Stimulated activated naive B cell treated with anti-CD40 and anti-IgM and Interleukin-4, amounts not matched to agents 10 μg/mL and 1 μg/mL and 100 μg/mL, for 72 hours (primary cell): ENCODE data around the gene GRM7.

Experiments
- ATAC-seq, 2 donors: fragments of 150-1000 bp; cut with Tn5 transposase; replicated peaks; 2 replicates each; pipeline ENCODE4 v1.10.0; 2021; ENCODE audit warnings: moderate library complexity in 1 of 2
- DNase-seq: peaks from one replicate; pipeline ENCODE4 v3.0.0; 2021
- H3K27ac Mint-ChIP-seq: one replicate; pipeline ENCODE4 v1.8.0; 2022; ENCODE audit warnings: mild to moderate bottlenecking, mixed read lengths
- H3K27me3 Mint-ChIP-seq, 2 donors: one replicate each; pipeline ENCODE4 v1.8.0; 2022; ENCODE audit warnings: mixed read lengths in 2 of 2
- H3K36me3 Mint-ChIP-seq, 2 donors: one replicate each; pipeline ENCODE4 v1.8.0; 2022; ENCODE audit warnings: mixed read lengths in 2 of 2, mild to moderate bottlenecking in 1 of 2
- H3K4me1 Mint-ChIP-seq, 2 donors: one replicate each; pipeline ENCODE4 v1.8.0; 2022; ENCODE audit warnings: mixed read lengths in 2 of 2, mild to moderate bottlenecking in 1 of 2
- H3K4me3 Mint-ChIP-seq, 2 donors: one replicate each; pipeline ENCODE4 v1.8.0; 2022; ENCODE audit warnings: mild to moderate bottlenecking in 2 of 2, mixed read lengths in 2 of 2, moderate library complexity in 1 of 2
- H3K9me3 Mint-ChIP-seq, 2 donors: one replicate each; pipeline ENCODE4 v1.8.0; 2022; ENCODE audit warnings: mixed read lengths in 2 of 2, mild to moderate bottlenecking in 1 of 2

Gene GRM7

GRCh38 chr3:7015683-7016440 is 154.9 kb downstream of the GRM7 start:
- Mint-ChIP-seq H3K9me3 (peaks cover 4 to 7% of the 10 kb centered on the region in 2 donors), H3K27me3 (no peaks in the 10 kb centered on the region), H3K27ac (no peak overlapping the region), H3K4me1 (no peaks in the 10 kb centered on the region), H3K4me3 (no peak overlapping the region), H3K36me3 (no peaks in the 10 kb centered on the region)
- no peak for DNase-seq
- ATAC-seq: no peak

- Mint-ChIP-seq H3K36me3 (no peaks in the 10 kb centered on the region), H3K9me3 (peaks cover 3 to 5% of the 10 kb centered on the region in 2 donors), H3K4me1 (no peaks in the 10 kb centered on the region), H3K4me3 (no peak overlapping the region), H3K27me3 (no peaks in the 10 kb centered on the region), H3K27ac (no peak overlapping the region)
- no peak for DNase-seq
- ATAC-seq: no peak
Observed at GRCh38 chr3:7025581-7026300, 164.8 kb downstream of the GRM7 start.

GRCh38 chr3:7029562-7029961 is 168.6 kb downstream of the GRM7 start:
- no peak overlapping the region for H3K4me3 Mint-ChIP-seq
- H3K36me3 Mint-ChIP-seq: no peaks in the 10 kb centered on the region
- no peak for DNase-seq
- ATAC-seq: no peak
- H3K27ac Mint-ChIP-seq: no peak overlapping the region
- no peaks in the 10 kb centered on the region for H3K4me1 Mint-ChIP-seq
- H3K9me3 Mint-ChIP-seq: peaks cover 4 to 8% of the 10 kb centered on the region in 2 donors
- no peaks in the 10 kb centered on the region for H3K27me3 Mint-ChIP-seq

GRCh38 chr3:7038394-7038793 is 177.5 kb downstream of the GRM7 start:
- no peaks in the 10 kb centered on the region for H3K36me3 Mint-ChIP-seq
- peaks cover 5 to 9% of the 10 kb centered on the region in 2 donors for H3K9me3 Mint-ChIP-seq
- no peaks in the 10 kb centered on the region for H3K27me3 Mint-ChIP-seq
- no peak for ATAC-seq
- H3K4me3 Mint-ChIP-seq: no peak overlapping the region
- no peaks in the 10 kb centered on the region for H3K4me1 Mint-ChIP-seq
- no peak for DNase-seq
- no peak overlapping the region for H3K27ac Mint-ChIP-seq

- no peak overlapping the region for H3K27ac Mint-ChIP-seq
Observed at GRCh38 chr3:7062714-7063113, 201.8 kb downstream of the GRM7 start.

GRCh38 chr3:7070461-7070860 is 209.5 kb downstream of the GRM7 start:
- no peak for DNase-seq
- no peak for ATAC-seq
- no peaks in the 10 kb centered on the region for H3K4me1 Mint-ChIP-seq
- no peaks in the 10 kb centered on the region for H3K27me3 Mint-ChIP-seq
- H3K27ac Mint-ChIP-seq: no peak overlapping the region
- H3K9me3 Mint-ChIP-seq: peaks cover 1 to 4% of the 10 kb centered on the region in 2 donors
- no peaks in the 10 kb centered on the region for H3K36me3 Mint-ChIP-seq
- H3K4me3 Mint-ChIP-seq: no peak overlapping the region

More at GRCh38 chr3:7062714-7063113, 201.8 kb downstream of the GRM7 start:
- Mint-ChIP-seq H3K9me3 (peaks cover 7 to 11% of the 10 kb centered on the region in 2 donors), H3K4me3 (no peak overlapping the region), H3K27me3 (no peaks in the 10 kb centered on the region), H3K36me3 (no peaks in the 10 kb centered on the region), H3K4me1 (no peaks in the 10 kb centered on the region)
- DNase-seq: no peak
- ATAC-seq: no peak

GRCh38 chr3:7074217-7074616 is 213.3 kb downstream of the GRM7 start:
- H3K36me3 Mint-ChIP-seq: no peaks in the 10 kb centered on the region
- H3K4me3 Mint-ChIP-seq: no peak overlapping the region
- H3K4me1 Mint-ChIP-seq: no peaks in the 10 kb centered on the region
- ATAC-seq (no peak), DNase-seq (no peak)
- H3K9me3 Mint-ChIP-seq: no peaks in the 10 kb centered on the region
- H3K27me3 Mint-ChIP-seq: no peaks in the 10 kb centered on the region
- no peak overlapping the region for H3K27ac Mint-ChIP-seq

- Mint-ChIP-seq H3K27me3 (no peaks in the 10 kb centered on the region), H3K9me3 (no peaks in the 10 kb centered on the region), H3K27ac (no peak overlapping the region), H3K4me1 (no peaks in the 10 kb centered on the region), H3K4me3 (no peak overlapping the region), H3K36me3 (no peaks in the 10 kb centered on the region)
- DNase-seq: no peak
- ATAC-seq: no peak
Observed at GRCh38 chr3:7075117-7075516, 214.2 kb downstream of the GRM7 start.

- no peak for DNase-seq
Observed at GRCh38 chr3:7075901-7076300, 215.0 kb downstream of the GRM7 start.

GRCh38 chr3:7082244-7082643 is 221.3 kb downstream of the GRM7 start:
- Mint-ChIP-seq H3K9me3 (peaks cover 0 to 3% of the 10 kb centered on the region in 2 donors), H3K27me3 (no peaks in the 10 kb centered on the region), H3K27ac (no peak overlapping the region), H3K4me1 (no peaks in the 10 kb centered on the region), H3K36me3 (no peaks in the 10 kb centered on the region), H3K4me3 (no peak overlapping the region)
- DNase-seq (no peak), ATAC-seq (no peak)

More at GRCh38 chr3:7075901-7076300, 215.0 kb downstream of the GRM7 start:
- Mint-ChIP-seq H3K9me3 (no peaks in the 10 kb centered on the region), H3K27me3 (no peaks in the 10 kb centered on the region), H3K36me3 (no peaks in the 10 kb centered on the region), H3K4me3 (no peak overlapping the region), H3K4me1 (no peaks in the 10 kb centered on the region), H3K27ac (no peak overlapping the region)
- no peak for ATAC-seq

GRCh38 chr3:7086417-7086816 is 225.5 kb downstream of the GRM7 start:
- Mint-ChIP-seq H3K4me1 (no peaks in the 10 kb centered on the region), H3K36me3 (no peaks in the 10 kb centered on the region), H3K4me3 (no peak overlapping the region), H3K27me3 (no peaks in the 10 kb centered on the region), H3K27ac (no peak overlapping the region), H3K9me3 (peaks cover 0 to 4% of the 10 kb centered on the region in 2 donors)
- no peak for ATAC-seq
- no peak for DNase-seq

GRCh38 chr3:7095116-7095515 is 234.2 kb downstream of the GRM7 start:
- Mint-ChIP-seq H3K9me3 (peaks cover 0 to 2% of the 10 kb centered on the region in 2 donors), H3K4me3 (no peak overlapping the region), H3K27ac (no peak overlapping the region), H3K4me1 (no peaks in the 10 kb centered on the region), H3K36me3 (no peaks in the 10 kb centered on the region), H3K27me3 (no peaks in the 10 kb centered on the region)
- DNase-seq: no peak
- ATAC-seq: no peak

GRCh38 chr3:7100136-7100535 is 239.2 kb downstream of the GRM7 start:
- ATAC-seq: no peak
- no peak overlapping the region for H3K27ac Mint-ChIP-seq

GRCh38 chr3:7106635-7107034 is 245.7 kb downstream of the GRM7 start:
- no peak for ATAC-seq
- Mint-ChIP-seq H3K4me1 (no peaks in the 10 kb centered on the region), H3K4me3 (no peak overlapping the region)

More at GRCh38 chr3:7100136-7100535, 239.2 kb downstream of the GRM7 start:
- H3K9me3 Mint-ChIP-seq: peaks cover 6 to 7% of the 10 kb centered on the region in 2 donors
- H3K4me1 Mint-ChIP-seq: no peaks in the 10 kb centered on the region
- no peaks in the 10 kb centered on the region for H3K36me3 Mint-ChIP-seq
- no peaks in the 10 kb centered on the region for H3K27me3 Mint-ChIP-seq
- H3K4me3 Mint-ChIP-seq: no peak overlapping the region
- DNase-seq: no peak

GRCh38 chr3:7112523-7113056 is 251.7 kb downstream of the GRM7 start:
- H3K27me3 Mint-ChIP-seq: no peaks in the 10 kb centered on the region
- no peak for ATAC-seq

More at GRCh38 chr3:7106635-7107034, 245.7 kb downstream of the GRM7 start:
- Mint-ChIP-seq H3K9me3 (peaks cover 5 to 6% of the 10 kb centered on the region in 2 donors), H3K27me3 (no peaks in the 10 kb centered on the region), H3K36me3 (no peaks in the 10 kb centered on the region), H3K27ac (no peak overlapping the region)
- no peak for DNase-seq

More at GRCh38 chr3:7112523-7113056, 251.7 kb downstream of the GRM7 start:
- Mint-ChIP-seq H3K9me3 (peaks cover 0 to 3% of the 10 kb centered on the region in 2 donors), H3K36me3 (no peaks in the 10 kb centered on the region), H3K4me3 (no peak overlapping the region), H3K27ac (no peak overlapping the region), H3K4me1 (no peaks in the 10 kb centered on the region)
- no peak for DNase-seq
